ENCODE results near the gene DBX1.
"Not testable (repeated sequence)": the region's sequence is repeated elsewhere in the genome, so short reads cannot be mapped to it uniquely, and the experiment has no call there.

DBX1 gene

DNA sequence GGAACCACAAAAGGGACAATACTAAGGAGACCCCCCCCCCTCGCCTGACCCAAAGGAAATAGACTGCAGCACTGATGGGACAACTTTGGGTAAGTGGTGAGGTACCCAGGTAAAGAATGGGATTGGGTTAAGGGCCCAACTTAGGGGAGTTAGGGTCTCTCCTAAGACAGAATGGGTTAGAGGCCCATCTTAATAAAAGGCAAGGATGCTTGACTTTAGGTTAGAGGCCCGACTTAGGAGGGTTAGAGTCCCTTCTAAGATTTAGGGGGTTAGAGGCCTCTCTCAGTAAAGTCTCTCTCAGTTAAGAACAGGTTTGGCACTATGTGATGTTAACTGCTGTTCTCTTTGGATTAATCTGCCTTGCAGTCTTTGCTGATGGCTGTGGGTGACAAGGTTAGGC is 41.0 kb upstream of the DBX1 start:
- no peak for DNase-seq (ENCODE audit: low read depth)
- TF ChIP-seq, protein P1, sequence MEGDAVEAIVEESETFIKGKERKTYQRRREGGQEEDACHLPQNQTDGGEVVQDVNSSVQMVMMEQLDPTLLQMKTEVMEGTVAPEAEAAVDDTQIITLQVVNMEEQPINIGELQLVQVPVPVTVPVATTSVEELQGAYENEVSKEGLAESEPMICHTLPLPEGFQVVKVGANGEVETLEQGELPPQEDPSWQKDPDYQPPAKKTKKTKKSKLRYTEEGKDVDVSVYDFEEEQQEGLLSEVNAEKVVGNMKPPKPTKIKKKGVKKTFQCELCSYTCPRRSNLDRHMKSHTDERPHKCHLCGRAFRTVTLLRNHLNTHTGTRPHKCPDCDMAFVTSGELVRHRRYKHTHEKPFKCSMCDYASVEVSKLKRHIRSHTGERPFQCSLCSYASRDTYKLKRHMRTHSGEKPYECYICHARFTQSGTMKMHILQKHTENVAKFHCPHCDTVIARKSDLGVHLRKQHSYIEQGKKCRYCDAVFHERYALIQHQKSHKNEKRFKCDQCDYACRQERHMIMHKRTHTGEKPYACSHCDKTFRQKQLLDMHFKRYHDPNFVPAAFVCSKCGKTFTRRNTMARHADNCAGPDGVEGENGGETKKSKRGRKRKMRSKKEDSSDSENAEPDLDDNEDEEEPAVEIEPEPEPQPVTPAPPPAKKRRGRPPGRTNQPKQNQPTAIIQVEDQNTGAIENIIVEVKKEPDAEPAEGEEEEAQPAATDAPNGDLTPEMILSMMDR (IDR thresholded peaks at IDR 0.05; ENCODE audit: control insufficient read depth, insufficient read depth, low read depth, low read length, missing control alignments), result no peak
- H3K4me3 ChIP-seq (ENCODE audit: control insufficient read depth, low read depth, low read length), result no peak overlapping the region

- H3K4me3 ChIP-seq (ENCODE audit: control insufficient read depth, low read depth, low read length); DNase-seq (ENCODE audit: low read depth): not testable (repeated sequence)
These were observed 40.2 kb upstream of the DBX1 start for GRCh38 chr11:20200331-20200955.

- TF ChIP-seq, protein P1 (IDR thresholded peaks at IDR 0.05; ENCODE audit: control insufficient read depth, insufficient read depth, low read depth, low read length, missing control alignments), result no peak
- H3K4me3 ChIP-seq (ENCODE audit: control insufficient read depth, low read depth, low read length), result no peak overlapping the region
- DNase-seq (ENCODE audit: low read depth), result no peak
These were observed 37.6 kb upstream of the DBX1 start for GRCh38 chr11:20197881-20198280.

DNA sequence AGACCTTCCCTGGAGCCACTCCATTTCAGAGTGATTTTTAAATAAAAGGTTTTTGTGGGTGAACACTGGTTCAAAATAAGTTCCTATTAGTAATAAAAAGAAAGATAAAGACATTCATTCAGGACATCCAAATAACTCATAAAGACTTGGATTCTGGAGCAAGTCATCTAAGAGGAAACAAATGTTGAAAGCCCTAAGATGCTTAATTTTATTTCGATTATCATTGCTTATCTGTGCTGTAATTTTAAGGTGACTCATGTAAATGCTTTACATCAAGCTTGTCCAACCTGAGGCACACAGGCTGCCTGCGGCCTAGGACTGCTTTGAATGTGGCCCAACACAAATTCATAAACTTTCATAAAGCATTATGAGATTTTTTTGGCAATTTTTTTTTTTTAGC is 34.2 kb upstream of the DBX1 start:
- H3K4me3 ChIP-seq (ENCODE audit: control insufficient read depth, low read depth, low read length), result no peak overlapping the region
- no peak for DNase-seq (ENCODE audit: low read depth)
- TF ChIP-seq, protein P1 (IDR thresholded peaks at IDR 0.05; ENCODE audit: control insufficient read depth, insufficient read depth, low read depth, low read length, missing control alignments), result no peak

- no peak for DNase-seq (ENCODE audit: low read depth)
- no peak overlapping the region for H3K4me3 ChIP-seq (ENCODE audit: control insufficient read depth, low read depth, low read length)
- TF ChIP-seq, protein P1 (IDR thresholded peaks at IDR 0.05; ENCODE audit: control insufficient read depth, insufficient read depth, low read depth, low read length, missing control alignments), result no peak
These were observed 33.0 kb upstream of the DBX1 start for GRCh38 chr11:20193307-20193706.

DNA sequence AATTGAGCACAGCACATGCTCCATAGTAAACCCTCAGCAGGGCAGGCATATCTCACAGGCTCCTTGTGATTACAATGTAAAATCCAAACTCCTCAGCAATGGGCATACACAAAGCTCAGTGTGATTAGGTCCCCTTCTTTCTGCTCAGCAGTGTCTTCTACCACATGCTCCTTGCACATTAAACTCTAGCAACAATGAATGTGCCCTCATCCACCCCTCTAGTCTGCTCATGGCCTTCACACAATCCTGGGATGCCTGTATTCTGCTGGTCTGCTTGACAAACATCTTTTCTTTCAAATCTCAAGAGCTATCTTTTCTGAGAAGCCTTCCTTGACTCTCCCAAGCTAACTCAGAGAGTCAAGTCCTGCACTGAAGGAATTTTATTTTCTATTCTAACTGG is 32.4 kb upstream of the DBX1 start:
- DNase-seq (ENCODE audit: low read depth), result no peak
- no peak overlapping the region for H3K4me3 ChIP-seq (ENCODE audit: control insufficient read depth, low read depth, low read length)
- TF ChIP-seq, protein P1 (IDR thresholded peaks at IDR 0.05; ENCODE audit: control insufficient read depth, insufficient read depth, low read depth, low read length, missing control alignments), result no peak

DNA sequence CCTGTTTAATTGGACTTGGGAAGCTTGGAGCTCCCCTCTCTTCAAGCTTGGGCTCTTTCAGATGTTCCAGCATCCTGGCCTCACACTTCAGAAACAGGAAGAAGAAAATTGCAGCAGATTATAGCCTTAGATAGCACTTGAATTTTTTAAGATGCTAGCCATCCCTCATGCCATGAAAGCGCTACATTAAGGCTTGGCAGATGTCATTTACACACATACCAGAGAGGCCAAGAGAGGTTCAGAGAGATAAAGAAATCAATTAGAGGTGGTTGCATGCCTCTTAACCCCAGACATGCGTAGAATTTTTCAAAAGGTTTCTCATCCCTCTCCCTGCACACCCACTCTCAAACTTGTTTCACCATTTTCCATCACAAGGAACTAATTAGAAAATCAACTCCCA is 31.9 kb upstream of the DBX1 start:
- no peak overlapping the region for H3K4me3 ChIP-seq (ENCODE audit: control insufficient read depth, low read depth, low read length)
- DNase-seq (ENCODE audit: low read depth), result no peak
- TF ChIP-seq, protein P1 (IDR thresholded peaks at IDR 0.05; ENCODE audit: control insufficient read depth, insufficient read depth, low read depth, low read length, missing control alignments), result no peak

Measured in AG09309 (cell line).